ENCODE measurements around the gene ODC1. TPM values are rescaled to one million over a fixed set of nuclear protein-coding genes. Genes with fewer than 3 reads are reported as not detected.

ODC1 gene
- total RNA-seq, 4 donors from 2014 or later, result 16.5 to 76.6 (median 40.8) TPM

DNA sequence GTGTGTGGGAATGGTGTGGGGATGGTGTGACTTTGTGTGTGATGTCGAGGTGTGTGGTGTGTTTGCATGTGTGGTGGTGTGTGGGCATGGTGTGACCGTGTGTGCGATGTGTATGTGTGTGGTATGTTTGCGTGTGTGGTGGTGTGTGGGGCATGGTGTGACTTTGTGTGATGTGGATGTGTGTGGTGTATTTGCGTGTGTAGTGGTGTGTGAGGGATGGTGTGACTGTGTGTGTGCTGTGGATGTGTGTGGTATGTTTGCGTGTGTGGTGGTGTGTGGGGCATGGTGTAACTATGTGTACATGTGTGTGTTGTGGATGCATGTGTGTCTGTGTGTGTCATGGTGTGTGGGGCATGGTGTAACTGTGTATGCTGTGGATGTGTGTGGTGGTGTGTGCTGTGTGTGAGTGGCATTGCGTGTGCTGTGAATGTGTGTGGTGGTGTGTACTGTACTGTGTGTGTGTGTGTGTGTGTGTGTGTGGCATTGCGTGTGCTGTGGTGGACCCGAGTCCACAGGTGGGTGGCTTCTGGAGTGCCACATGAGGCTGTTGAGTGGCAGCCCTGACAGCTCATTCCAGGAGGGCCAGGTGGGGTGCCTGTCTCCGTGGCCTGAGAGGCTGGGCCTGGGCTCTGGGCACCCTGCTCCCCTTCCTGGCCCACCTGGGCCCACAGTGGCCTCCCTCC is 14.7 kb downstream of the ODC1 start:
- no peak for DNase-seq (ENCODE audit: low spot score in 2 of 2)
- 88% methylated on average over 9 of the region's 10 CpGs for WGBS
- H3K36me3 ChIP-seq, result no peaks in the 10 kb centered on the region
- TF ChIP-seq POLR2A (IDR thresholded peaks at IDR 0.05) (no peak), POLR2AphosphoS5 (IDR thresholded peaks at IDR 0.05) (no peak), EP300 (IDR thresholded peaks at IDR 0.05) (no peak)
- TF ChIP-seq, protein P1, sequence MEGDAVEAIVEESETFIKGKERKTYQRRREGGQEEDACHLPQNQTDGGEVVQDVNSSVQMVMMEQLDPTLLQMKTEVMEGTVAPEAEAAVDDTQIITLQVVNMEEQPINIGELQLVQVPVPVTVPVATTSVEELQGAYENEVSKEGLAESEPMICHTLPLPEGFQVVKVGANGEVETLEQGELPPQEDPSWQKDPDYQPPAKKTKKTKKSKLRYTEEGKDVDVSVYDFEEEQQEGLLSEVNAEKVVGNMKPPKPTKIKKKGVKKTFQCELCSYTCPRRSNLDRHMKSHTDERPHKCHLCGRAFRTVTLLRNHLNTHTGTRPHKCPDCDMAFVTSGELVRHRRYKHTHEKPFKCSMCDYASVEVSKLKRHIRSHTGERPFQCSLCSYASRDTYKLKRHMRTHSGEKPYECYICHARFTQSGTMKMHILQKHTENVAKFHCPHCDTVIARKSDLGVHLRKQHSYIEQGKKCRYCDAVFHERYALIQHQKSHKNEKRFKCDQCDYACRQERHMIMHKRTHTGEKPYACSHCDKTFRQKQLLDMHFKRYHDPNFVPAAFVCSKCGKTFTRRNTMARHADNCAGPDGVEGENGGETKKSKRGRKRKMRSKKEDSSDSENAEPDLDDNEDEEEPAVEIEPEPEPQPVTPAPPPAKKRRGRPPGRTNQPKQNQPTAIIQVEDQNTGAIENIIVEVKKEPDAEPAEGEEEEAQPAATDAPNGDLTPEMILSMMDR (IDR thresholded peaks at IDR 0.05), result no peak
- no peak overlapping the region for H3K27ac ChIP-seq
- peaks cover 5% of the 10 kb centered on the region for H3K27me3 ChIP-seq
- peaks cover 21% of the 10 kb centered on the region for H3K4me1 ChIP-seq
- no peaks in the 10 kb centered on the region for H3K9me3 ChIP-seq
- H3K4me3 ChIP-seq, result no peak overlapping the region

DNA sequence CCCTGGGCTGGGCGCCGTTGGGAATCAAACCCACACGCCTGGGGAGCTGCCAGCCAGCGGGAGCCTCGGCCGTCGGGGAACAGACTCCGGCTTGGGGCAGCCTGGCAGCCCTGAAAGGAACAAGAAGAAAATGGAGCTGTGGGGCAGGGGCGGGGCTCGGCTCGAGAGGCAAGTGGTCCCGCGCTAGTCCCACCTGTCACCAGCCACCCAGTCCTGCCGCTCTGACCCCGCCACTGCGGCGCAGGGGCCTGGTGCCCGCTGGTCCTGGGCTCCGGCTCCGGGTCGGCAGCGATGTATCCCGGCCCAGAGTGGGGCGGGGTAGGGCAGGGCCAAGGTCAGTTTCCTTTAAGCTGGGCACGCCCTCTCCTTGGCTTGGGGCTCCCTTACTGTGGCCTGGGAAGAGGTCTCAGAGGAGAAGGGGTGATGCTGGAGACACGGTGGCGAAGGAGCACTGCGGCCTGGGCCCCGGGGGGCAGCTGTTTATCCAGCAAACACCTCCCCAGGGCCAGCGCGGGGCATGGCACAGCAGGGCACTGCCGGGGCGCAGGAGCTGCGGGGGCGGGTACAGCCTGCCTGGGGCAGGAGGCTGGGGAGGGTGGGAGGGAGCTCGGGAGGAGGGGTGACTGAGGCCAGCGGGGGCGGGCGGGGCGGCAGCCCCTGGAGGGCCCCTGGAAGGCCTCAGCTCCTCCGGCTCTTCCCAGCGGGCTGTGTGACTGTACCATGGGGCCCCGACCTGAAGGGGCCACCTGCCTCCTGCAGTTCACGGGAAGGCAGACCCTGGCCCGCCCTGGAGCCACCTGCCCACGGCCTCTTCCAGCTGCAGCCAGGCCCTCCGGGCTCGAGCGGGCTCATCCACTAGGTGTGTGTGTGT is 15.6 kb downstream of the ODC1 start:
- DNase-seq (ENCODE audit: low spot score in 2 of 2), result no peak
- no peaks in the 10 kb centered on the region for H3K9me3 ChIP-seq
- WGBS, result 33% methylated on average over 17 of the region's 49 CpGs
- peaks cover 5% of the 10 kb centered on the region for H3K27me3 ChIP-seq
- peaks cover 21% of the 10 kb centered on the region for H3K4me1 ChIP-seq
- peak overlapping the region; percentile 45 for H3K4me3 ChIP-seq
- TF ChIP-seq, protein P1 (IDR thresholded peaks at IDR 0.05), result no peak
- TF ChIP-seq EP300 (IDR thresholded peaks at IDR 0.05) (no peak), POLR2AphosphoS5 (IDR thresholded peaks at IDR 0.05) (no peak), POLR2A (IDR thresholded peaks at IDR 0.05) (no peak)
- no peaks in the 10 kb centered on the region for H3K36me3 ChIP-seq
- H3K27ac ChIP-seq, result no peak overlapping the region

DNA sequence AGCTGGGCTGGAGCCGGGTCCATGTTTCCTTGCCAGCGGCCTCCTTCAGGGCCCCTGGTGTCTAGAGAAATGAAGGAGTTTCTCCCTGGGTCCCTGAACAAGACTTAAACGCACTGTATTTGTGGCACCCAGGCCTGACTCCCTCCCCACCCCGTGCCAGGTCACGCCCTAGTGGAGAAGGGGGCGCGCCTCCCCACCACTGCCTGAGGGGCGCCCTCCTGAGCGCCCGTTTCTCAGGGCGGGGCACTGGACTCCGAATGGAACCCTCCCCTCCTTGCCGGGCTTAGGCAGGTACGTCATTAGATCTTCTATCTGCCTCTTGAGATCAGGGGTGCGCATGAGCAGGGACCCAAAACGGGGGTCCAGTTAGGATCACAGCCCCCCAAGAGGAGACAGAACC is 16.3 kb downstream of the ODC1 start:
- no peak for DNase-seq (ENCODE audit: low spot score in 2 of 2)
- TF ChIP-seq, protein P1 (IDR thresholded peaks at IDR 0.05), result no peak
- TF ChIP-seq POLR2AphosphoS5 (IDR thresholded peaks at IDR 0.05) (no peak), POLR2A (IDR thresholded peaks at IDR 0.05) (no peak), EP300 (IDR thresholded peaks at IDR 0.05) (no peak)
- Histone ChIP-seq H3K27ac (no peak overlapping the region), H3K4me1 (peaks cover 21% of the 10 kb centered on the region), H3K4me3 (peak overlapping the region; percentile 45), H3K27me3 (peaks cover 5% of the 10 kb centered on the region), H3K9me3 (no peaks in the 10 kb centered on the region), H3K36me3 (peaks cover 4% of the 10 kb centered on the region)
- 43% methylated on average over 10 of the region's 16 CpGs for WGBS

DNA sequence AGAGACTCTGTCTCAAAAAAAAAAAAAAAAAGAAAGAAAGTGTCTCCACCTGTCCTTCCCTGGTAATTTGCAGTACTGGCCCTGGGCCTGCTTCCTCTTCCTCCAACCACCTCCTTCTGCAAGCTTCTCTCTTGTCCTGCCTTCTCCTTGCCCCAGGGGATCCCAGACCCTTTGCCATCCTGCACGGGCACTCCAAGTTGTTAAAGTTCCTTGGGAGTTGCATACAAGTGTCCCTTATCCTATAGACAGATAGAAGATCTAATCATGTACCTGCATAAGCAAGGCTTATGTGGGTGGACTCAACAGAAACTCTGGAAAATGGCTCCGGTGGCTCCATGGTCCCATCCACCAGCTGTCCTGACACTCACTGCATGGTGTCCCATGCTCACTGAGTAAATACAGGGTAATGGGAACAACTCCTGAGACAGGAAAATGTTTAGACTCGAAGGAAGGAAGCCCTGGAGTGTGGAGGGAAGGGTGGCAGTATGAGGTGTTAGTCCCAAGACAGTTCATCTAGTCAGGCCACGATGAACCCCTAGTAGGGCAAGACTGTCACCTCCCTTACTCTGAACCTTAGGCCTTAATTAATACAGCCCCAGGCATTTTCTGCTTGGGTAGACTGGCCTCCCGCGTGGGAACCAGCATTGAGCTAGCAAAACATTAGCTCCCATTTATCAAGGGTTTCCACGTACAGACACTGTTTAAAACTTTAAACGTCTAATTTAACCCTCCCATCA is 17.1 kb downstream of the ODC1 start:
- DNase-seq (ENCODE audit: low spot score in 2 of 2), result no peak
- Histone ChIP-seq H3K4me1 (peaks cover 21% of the 10 kb centered on the region), H3K27me3 (peaks cover 5% of the 10 kb centered on the region), H3K4me3 (no peak overlapping the region), H3K9me3 (no peaks in the 10 kb centered on the region), H3K27ac (no peak overlapping the region), H3K36me3 (peaks cover 12% of the 10 kb centered on the region)
- 83% methylated on average over 8 of the region's 8 CpGs for WGBS
- TF ChIP-seq POLR2AphosphoS5 (IDR thresholded peaks at IDR 0.05), result no peak

DNA sequence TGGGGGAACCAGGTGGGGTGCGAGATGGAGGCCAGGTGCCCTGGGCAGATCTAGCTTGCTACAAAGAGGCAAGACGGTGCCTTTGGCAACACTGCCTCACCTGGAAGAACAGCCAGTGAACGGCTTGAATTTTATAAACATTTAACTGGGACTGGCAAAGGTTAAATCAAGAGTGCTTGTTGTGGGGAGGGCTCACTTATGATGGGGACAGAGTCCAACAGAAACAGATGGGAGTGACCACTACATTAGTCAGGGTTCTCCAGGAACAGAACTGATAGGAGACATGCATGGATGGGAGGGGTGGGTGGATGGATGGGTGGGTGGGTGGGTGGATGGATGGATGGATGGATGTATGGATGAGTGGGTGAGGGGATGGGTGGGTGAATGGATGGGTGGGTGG is 19.2 kb downstream of the ODC1 start:
- H3K27ac ChIP-seq, result no peak overlapping the region
- H3K27me3 ChIP-seq, result peaks cover 5% of the 10 kb centered on the region
- TF ChIP-seq POLR2AphosphoS5 (IDR thresholded peaks at IDR 0.05) (no peak), POLR2A (IDR thresholded peaks at IDR 0.05) (no peak), EP300 (IDR thresholded peaks at IDR 0.05) (no peak)
- TF ChIP-seq, protein P1 (IDR thresholded peaks at IDR 0.05), result no peak
- peaks cover 23% of the 10 kb centered on the region for H3K36me3 ChIP-seq
- peaks cover 15% of the 10 kb centered on the region for H3K4me1 ChIP-seq
- DNase-seq (ENCODE audit: low spot score in 2 of 2), result no peak
- no peak overlapping the region for H3K4me3 ChIP-seq
- 92% methylated on average over 3 of the region's 3 CpGs for WGBS
- H3K9me3 ChIP-seq, result no peaks in the 10 kb centered on the region
